Cardiac septum (tissue), 1 donor: ENCODE measurements around the gene ARMC2. TPM values are rescaled to one million over a fixed set of nuclear protein-coding genes. Genes with fewer than 3 reads are reported as not detected.
"Not testable (repeated sequence)": the region's sequence is repeated elsewhere in the genome, so short reads cannot be mapped to it uniquely, and the experiment has no call there.

Source experiments
- DNase-seq: peaks from one replicate; pipeline ENCODE4 v3.0.0-alpha.2; 2020; ENCODE audit warnings: low spot score
- intact Hi-C: fragments of 100-400 bp; cut with DNase I; formaldehyde crosslinking; loops from one replicate; pipeline ENCODE4 v1.14.0; 2022
- total RNA-seq: library from RNA; stranded (reverse); fragmentation: NEBNext Ultra II Directional; extraction: Animal tissue kit (Norgen Biotek cat#: 25700); gene quantifications from one replicate; pipeline ENCODE4 v1.2.1, GENCODE V29; 2021
- donor health status: DM: no; HTN: no; CAD: no.

Gene ARMC2
- total RNA-seq, 1 donor from 2014 or later = 11.0 TPM

DNA sequence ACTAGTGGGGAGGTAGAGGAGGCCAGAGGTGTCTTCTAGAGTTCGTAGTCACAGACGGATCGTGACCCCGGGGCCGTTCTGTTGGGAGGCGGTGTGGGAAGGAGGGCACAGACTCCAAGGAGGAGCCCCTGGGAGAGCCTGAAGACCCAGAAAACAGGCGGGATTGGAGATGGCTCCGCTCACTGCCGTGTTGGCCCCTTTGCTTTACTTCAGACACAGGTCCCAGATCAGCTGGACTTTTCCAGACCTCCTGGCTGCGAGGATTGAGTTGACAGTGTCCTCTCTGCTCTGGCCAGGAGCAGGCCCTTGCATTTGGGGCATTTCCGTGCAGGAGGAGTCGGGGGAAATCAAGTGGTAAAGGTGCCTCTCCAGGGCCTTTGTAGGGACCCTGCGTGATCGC lies 112.9 kb downstream of the ARMC2 start:
- no peak for DNase-seq
- intact Hi-C loops = no loop called here

- intact Hi-C loops = no loop called here
- no peak for DNase-seq
Measured at GRCh38 chr6:108961985-108962384, 113.8 kb downstream of the ARMC2 start.

DNA sequence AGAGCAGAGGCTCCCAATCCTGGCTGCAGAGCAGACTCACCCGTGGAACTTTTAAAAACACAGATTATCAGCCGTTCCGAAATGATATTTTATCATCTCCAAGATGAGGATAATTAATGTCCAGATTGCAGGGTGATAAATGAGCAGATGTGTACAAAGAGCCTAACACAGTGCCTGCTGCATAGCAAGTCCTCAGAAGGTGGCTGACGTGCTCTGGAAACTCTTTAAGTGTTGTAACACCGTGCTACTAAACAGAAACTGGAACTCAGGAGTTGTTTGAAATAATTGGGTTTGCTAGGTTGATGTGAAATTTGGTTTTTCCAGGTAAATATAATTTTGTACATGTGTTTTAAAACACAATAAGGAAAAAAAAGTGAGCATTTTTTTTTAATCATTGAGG lies 118.0 kb downstream of the ARMC2 start:
- DNase-seq = no peak
- intact Hi-C loops = loop anchor here (2.0 kb wide), 1 partner anchor 19 kb away; no protein-coding TSS in a partner anchor

DNA sequence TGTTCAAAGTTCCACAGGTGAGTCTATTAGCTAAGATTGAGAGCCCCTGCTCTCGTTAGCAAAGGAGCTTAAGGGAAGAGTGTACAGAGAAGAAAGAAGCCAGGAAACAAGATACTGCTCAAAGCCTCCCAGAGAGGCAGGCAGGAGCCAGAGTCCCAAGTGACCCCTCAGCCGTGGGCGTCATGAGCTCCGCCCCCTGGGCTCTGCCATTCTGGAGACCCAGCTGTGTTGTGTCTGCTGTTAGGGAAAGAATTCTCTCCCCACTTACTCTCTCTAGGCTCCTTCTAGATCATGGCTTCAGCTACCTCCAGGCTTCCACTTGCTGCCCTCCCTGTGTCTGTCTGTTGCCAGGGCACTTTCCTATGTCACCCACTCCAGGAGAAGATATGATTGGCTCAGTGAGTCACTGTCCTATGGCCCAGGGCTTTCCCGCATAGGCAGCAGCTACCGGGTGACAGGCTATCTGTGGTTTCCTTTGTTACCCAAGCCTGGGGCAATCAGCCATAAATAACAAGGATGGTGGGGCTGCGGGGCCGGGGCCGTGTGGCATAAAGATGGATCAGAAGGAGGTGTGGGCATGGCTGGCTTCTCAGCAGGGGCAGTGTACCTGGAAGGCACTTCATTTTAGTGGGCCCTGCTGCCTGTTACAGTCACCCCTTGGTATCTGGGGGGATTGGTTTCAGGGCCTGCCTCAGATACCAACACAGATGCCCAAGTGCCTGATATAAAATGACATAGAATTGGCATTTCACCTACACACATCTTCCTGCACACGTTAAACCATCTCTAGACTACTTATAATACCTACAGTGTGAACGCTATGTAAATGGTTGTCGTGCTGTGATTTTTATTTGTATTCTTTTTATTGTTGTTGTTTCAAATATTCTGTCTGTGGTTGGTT lies 118.9 kb downstream of the ARMC2 start:
- peak; percentile 85 for DNase-seq
- intact Hi-C loops = loop anchor here (2.0 kb wide), 1 partner anchor 20 kb away; no protein-coding TSS in a partner anchor

DNA sequence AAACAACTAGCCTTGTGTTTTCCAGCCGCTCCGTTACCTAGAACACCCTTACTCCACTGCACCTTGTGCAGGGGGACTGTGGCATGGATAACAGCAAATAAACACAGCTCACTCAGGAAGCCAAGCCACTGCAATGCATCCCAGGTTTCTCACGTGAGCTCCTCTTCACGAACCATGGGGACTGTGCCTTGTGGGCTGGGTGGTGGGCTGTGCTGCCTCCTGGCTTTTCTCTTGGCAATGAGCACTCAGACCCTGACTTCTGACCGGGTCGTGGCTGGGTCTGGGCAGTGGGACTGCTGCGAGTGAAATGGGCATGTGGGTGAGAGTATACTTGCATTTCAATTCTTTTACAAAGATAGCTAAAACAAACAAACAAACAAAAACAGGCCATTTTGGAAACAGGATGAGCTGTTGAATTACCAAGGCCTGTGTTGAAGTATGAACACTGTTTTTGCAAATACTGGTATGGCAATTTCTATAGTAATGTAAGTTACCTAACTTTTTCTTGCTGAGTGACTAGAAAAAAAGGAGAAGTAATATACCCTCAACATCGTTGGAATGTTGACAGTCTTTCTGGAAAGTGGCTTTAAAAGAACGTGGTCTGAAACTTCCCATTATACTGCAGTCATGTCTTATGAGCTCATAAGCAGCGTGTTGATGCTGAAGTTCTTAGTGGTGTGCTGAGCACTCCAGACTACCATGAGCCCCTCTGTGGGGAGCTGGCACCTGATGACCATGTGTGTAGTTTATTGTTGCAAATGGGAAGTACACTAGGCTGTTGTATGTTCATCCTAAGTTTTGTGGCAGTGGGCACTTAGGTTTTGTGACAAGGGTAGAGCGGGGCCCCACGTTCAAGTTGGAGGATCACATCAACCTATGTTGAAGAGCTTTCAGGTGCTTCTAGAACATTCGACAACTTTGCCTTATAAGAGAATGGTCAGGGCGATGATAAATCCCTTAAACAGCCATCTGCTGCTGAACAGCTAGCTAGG lies 120.4 kb downstream of the ARMC2 start:
- intact Hi-C loops = no loop called here
- DNase-seq = no peak

DNA sequence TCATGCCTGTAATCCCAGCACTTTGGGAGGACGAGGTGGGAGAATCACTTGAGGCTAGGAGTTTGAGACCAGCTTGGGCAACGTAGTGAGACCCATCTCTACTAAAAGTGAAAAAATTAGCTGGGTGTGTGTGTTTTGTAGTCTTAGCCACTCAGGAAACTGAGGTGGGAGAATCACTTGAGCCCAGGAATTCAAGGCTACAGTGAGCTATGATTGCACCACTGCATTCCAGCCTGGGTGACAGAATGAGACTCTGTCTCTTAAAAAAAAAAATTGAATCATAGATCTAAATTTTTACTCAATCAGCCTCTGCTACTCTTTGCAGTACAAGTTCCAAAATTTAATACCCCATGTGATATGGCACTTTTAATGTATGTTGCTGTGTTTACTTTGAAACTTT lies 121.6 kb downstream of the ARMC2 start:
- no peak for DNase-seq
- intact Hi-C loops = loop anchor here (5.0 kb wide), 1 partner anchor 38 kb away; no protein-coding TSS in a partner anchor

- intact Hi-C loops = loop anchor here (5.0 kb wide), 1 partner anchor 33 kb away; no protein-coding TSS in a partner anchor
- DNase-seq = no peak
Measured at GRCh38 chr6:108974201-108974600, 126.0 kb downstream of the ARMC2 start.

DNA sequence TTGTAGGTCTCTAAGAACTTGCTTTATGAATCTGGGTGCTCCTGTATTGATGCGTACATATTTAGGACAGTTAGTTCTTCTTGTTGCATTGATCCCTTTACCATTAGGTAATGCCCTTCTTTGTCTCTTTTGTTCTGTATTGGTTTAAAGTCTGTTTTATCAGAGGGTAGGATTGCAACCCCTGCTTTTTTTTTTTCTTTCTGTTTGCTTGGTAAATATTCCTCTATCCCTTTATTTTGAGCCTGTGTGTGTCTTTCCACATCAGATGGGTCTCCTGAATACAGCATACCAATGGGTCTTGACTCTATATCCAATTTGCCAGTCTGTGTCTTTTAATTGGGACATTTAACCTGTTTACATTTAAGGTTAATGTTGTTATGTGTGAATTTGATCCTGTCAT lies 130.4 kb downstream of the ARMC2 start:
- DNase-seq, intact Hi-C loops: not testable (repeated sequence)

DNA sequence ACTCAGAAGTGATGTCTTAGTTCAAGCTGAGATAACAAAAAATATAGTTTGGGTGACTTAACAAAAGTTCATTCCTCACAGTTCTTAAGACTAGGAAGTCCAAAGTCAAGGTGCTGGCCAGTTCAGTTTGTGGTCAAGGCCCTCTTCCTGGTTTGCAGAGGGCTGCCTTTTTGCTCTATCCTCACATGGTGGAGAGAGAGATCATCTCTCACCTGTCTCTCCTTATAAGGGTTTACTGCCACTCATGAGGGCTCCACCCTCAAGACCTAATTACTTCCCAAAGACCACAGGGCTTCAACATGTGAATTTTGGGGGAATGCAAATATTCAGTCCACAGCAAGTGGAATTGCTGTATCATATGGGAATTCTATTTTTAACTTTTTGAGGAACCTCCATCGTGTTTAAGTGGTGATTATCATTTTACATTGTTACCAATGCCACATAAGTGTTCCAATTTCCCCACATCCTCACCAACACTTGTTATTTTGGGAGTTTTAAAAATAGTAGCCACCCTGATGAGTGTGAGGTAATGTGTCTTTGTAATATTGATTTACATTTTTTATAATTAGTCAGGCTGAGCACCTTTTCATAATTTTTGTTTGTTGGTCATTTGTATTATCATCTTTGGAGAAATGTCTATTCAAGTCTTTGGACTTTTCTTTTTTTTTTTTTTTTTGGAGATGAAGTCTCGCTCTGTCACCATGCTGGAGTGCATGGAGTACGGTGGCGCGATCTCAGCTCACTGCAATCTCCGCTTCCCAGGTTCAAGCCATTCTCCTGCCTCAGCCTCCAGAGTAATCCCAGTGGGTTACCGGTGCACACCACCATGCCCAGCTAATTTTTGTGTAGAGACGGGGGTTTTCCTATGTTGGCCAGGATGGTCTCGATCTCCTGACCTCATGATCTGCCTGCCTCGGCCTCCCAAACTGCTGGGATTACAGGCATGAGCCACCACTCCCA lies 134.2 kb downstream of the ARMC2 start:
- no peak for DNase-seq
- intact Hi-C loops = no loop called here

GRCh38 chr6:108983151-108983550 lies 134.9 kb downstream of the ARMC2 start:
- intact Hi-C loops = no loop called here
- DNase-seq = no peak

- DNase-seq = no peak
- intact Hi-C loops = no loop called here
Measured at GRCh38 chr6:108985301-108985700, 137.1 kb downstream of the ARMC2 start.

- intact Hi-C loops = no loop called here
- DNase-seq = no peak
Measured at GRCh38 chr6:108987156-108987555, 138.9 kb downstream of the ARMC2 start.

DNA sequence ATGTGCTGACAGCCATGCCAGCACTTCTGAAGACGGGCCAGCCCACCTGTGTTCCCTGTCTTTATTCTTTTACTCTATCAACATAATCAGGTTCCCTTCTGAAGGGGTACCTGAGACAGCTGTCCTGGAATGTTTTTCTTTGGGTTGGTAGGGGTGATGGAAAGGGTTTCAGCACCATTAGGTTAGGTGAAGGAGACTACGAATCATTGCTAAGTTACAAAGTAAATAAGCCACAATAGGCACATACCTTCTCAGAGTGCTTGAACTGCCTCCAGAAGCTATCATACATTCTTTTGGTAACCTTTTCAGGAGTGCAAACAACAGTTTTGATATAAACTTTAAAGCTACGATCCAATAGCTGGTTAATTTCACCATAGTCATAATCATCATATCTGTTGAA lies 140.1 kb downstream of the ARMC2 start:
- intact Hi-C loops = no loop called here
- no peak for DNase-seq

DNA sequence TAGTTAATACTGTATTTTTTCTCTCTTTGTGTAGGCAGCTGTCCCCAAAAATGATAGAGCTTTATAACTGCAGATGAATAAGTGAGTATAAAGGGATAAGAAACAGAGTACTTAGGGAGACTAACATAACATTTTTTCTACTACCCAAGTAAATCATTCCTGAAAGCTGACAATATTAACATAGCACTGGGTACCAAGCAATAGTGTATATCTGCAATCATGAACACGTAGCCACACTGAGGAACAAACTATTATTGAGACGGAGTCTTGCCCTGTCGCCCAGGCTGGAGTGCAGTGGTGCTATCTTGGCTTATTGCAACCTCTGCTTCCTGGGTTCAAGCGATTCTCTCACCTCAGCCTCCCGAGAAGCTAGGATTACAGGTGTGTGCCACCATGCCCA lies 140.5 kb downstream of the ARMC2 start:
- intact Hi-C loops = no loop called here
- DNase-seq = no peak

GRCh38 chr6:108989700-108990099 lies 141.5 kb downstream of the ARMC2 start:
- DNase-seq = no peak
- intact Hi-C loops = no loop called here

GRCh38 chr6:108993876-108994275 lies 145.7 kb downstream of the ARMC2 start:
- DNase-seq = no peak
- intact Hi-C loops = no loop called here

DNA sequence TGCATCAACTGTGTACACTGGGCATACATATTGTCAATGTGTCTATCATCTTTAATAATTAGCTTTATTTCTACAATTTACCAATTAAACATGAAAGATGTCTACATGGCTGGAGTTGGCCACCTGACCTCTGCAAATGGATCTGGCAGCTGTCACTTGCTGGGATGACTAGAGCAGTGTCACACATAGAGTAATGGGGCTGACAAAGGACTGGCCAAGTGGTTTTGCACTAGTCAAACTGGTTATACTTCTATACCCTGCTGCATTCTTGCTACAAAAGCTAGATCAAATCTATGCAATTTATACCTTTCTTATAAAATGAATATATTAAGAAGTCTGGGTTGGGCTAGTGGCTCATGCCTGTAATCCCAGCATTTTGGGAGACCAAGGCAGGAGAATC lies 147.1 kb downstream of the ARMC2 start:
- intact Hi-C loops = no loop called here
- no peak for DNase-seq

GRCh38 chr6:108996208-108996607 lies 148.0 kb downstream of the ARMC2 start:
- no peak for DNase-seq
- intact Hi-C loops = no loop called here

DNA sequence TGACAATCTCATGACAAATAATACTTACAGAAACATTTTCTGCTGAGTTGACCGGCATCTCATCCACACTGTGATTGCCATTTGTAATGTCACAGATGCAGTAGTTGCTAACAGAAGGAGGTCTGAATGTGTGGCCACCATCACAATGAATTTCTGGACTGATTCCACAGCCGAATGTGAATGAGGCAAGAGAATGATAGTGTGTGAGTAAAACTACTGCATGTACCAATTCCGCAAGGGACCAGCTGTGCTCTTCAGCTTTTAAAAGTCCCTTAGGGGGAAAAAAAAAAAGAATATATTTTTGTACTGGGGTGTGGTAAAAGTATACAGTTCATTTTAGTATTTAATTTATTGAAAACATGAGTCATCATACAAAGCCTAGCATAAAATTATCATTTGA lies 150.3 kb downstream of the ARMC2 start:
- intact Hi-C loops = no loop called here

More for the DNA sequence above, 150.3 kb downstream of the ARMC2 start:
- DNase-seq = no peak
